HG03342 (cell line): Measurements from ENCODE around the gene PRKAG2.

Experiments used
- ATAC-seq: cut with Tn5 transposase; IDR thresholded peaks from one replicate; pipeline ENCODE4 v1.9.1; 2021; ENCODE audit warnings: mild to moderate bottlenecking, moderate library complexity; ENCODE audit not compliant: unreplicated experiment

Gene PRKAG2

GRCh38 chr7:151603951-151604350 lies 273.0 kb downstream of the PRKAG2 start:
- ATAC-seq: no peak

- no peak for ATAC-seq
These were observed 275.2 kb downstream of the PRKAG2 start for GRCh38 chr7:151601521-151602305.

GRCh38 chr7:151600331-151600730 lies 276.6 kb downstream of the PRKAG2 start:
- no peak for ATAC-seq

- no peak for ATAC-seq
These were observed 277.3 kb downstream of the PRKAG2 start for GRCh38 chr7:151599401-151600227.

- ATAC-seq: no peak
These were observed 279.1 kb downstream of the PRKAG2 start for GRCh38 chr7:151597541-151598444.

GRCh38 chr7:151595702-151596350 lies 281.1 kb downstream of the PRKAG2 start:
- ATAC-seq: no peak

- ATAC-seq: no peak
These were observed 283.9 kb downstream of the PRKAG2 start for GRCh38 chr7:151592868-151593486.

- no peak for ATAC-seq
These were observed 284.6 kb downstream of the PRKAG2 start for GRCh38 chr7:151592330-151592729.

- ATAC-seq: no peak
These were observed 285.0 kb downstream of the PRKAG2 start for GRCh38 chr7:151591866-151592265.

- no peak for ATAC-seq
These were observed 285.8 kb downstream of the PRKAG2 start for GRCh38 chr7:151590850-151591771.

GRCh38 chr7:151590071-151590849 lies 286.7 kb downstream of the PRKAG2 start:
- no peak for ATAC-seq

- ATAC-seq: no peak
These were observed 287.9 kb downstream of the PRKAG2 start for GRCh38 chr7:151588982-151589381.

GRCh38 chr7:151586531-151587260 lies 290.2 kb downstream of the PRKAG2 start:
- no peak for ATAC-seq

- no peak for ATAC-seq
These were observed 291.0 kb downstream of the PRKAG2 start for GRCh38 chr7:151585744-151586393.

GRCh38 chr7:151581741-151582140 lies 295.2 kb downstream of the PRKAG2 start:
- ATAC-seq: no peak

- no peak for ATAC-seq
These were observed 297.3 kb downstream of the PRKAG2 start for GRCh38 chr7:151579644-151580043.

- no peak for ATAC-seq
These were observed 301.5 kb downstream of the PRKAG2 start for GRCh38 chr7:151575410-151575809.
